NK-92 treated with Interleukin-12 subunit alpha and Interleukin-12 subunit beta, amount 100 ng/mL, for 24 hours (cell line): ENCODE measurements around the gene INSRR.

Experiments
- DNase-seq: peaks from one replicate; lab custom pipeline; 2025; lab: John Stamatoyannopoulos, UW

INSRR gene

DNA sequence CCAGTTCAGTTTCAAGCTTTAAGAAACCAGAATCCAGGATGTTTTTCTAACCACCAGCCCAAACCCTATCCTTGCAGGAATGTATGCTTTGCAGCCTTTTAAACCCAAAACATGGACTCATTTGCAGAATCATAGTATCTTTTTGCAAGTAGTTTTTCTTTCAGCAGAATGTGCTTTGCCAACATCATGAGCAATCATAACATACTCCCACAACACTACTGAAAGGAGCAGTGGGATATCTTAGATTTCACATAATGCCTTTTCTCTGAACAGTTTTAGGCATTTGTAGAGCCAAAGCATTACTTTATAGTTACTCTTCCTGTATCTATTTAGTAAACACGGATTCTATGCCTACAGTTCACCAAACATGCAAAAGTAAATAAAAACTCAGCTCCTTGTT, 32.3 kb downstream of the INSRR start:
- DNase-seq: no peak

DNA sequence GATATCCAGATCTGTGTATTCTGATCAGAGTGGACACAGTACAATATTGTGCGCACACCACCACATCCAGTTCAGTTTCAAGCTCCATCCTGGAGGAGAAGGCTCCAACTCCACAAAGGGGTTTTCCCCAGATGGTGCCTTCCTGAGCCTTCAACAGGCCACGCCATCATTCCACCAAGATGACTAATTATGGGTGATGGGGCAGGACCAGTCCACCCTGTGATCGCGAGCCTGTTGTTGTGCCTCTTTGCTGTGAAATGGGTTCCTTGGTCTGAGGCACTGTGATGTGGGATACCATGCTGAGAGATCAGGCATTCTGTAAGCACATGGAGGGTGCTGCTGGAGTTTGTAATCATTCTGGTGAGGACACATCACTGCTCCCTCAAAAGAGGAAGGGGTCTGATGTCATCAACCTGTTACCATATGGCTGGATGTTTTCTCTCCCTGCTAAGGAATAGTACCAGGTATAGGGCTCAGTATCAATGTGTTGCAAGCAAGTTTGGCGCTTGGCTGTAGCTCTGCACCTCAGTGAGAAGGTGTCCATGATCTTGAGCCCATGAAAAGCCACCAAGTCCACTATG, 35.6 kb downstream of the INSRR start:
- no peak for DNase-seq

DNA sequence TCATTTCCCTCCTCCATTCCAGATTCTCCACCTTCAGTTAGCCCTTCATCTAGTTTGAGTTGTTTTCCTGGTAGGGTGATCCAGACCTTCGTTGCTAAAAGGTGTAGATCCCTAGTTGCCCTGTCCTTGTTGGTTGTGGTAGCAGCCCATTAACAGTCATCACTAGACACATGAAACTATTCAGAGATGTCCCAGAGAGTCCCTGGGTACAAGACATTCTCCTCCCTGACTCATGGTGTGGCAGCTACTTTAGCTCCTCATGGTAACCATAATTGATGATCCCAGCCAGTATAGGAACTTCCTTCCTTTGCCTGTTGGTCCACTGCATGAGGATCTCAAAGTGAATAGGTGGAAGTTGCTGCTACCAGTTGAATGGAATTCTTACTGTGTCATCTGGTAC, 36.2 kb downstream of the INSRR start:
- no peak for DNase-seq

DNA sequence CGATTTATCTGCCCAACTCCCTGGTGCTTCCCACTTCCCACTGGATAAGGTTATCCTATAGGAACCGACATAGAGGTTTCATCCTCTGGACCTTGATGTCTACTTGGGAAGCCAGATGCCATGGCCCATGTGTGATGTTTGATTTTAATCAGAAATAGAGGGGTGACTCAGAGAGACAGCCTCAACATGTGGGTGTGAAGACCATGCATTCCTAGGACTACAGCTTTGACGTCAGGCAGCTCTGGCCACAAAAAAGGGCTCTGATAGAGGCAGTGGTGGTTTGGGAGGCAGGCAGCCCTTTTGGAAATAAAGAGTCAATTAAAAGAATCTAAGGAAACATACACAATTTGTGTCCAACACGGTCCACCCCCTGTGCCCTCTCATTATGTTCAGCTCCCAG, 37.1 kb downstream of the INSRR start:
- DNase-seq: no peak

DNA sequence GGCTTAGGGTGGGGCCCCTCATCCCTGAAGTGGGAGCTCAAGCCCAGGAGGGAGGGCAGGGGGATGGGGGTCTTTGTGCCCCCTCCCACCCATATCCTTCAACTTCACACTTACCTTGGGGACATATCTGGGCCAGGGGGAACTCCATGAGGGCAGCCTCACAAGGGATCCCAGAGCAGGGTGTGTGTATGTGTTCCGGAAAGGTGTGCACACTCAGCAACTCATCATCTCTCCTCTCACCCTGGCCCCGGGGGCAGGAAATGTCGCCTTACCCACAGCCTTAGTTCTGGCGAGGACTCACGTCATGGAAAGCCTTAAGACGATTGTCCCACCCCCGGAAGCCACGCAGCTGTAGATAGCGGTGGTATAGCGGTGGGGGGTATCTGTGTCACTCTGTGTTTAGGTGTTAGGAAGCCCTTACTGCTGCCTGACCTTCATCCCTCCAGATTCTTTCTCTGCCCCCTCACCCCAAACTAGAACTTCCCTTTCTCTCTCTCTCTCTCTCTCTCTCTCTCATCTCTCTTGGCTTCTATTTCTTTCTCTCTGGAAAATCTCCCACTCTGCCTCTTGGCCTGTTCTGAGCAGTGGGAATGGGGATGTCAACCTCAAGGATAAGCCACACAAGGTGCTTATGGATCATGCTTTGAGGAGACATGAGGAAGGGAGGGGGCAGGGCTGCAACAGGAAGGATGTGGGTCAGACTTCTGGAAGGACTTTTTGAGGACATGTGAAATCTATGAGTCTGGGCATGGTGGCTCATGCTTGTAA, 42.2 kb downstream of the INSRR start, which contains the start of gene SH2D2A:
Gene SH2D2A (minus strand): TSS at position 288 of the 768 bp plus-strand sequence. CDS start 140 bp downstream, at position 148.
- peak; percentile 92 for DNase-seq

DNA sequence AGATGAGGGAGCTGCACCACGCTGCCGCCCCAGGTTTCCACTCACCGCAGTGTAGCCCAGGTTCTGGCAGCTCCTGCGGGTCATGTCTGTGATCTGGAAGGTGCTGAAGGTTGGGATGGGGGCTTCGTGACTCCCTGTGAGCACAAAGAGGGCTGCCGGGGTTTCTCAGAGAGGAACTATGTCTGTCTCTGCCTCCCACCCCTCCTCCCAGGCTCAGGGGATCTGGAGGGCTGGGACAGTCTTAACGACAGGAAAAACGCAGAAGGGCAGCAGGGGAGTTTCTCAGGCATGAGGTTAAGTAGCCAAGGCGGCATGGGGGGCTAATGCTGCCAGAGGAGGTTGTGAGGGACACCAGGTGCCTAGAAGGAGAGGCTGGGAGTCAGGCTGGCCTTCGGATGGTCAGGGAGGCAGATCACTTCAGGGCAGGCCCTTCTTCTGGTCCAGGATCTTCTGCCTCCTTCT, 42.9 kb downstream of the INSRR start:
- DNase-seq: no peak

DNA sequence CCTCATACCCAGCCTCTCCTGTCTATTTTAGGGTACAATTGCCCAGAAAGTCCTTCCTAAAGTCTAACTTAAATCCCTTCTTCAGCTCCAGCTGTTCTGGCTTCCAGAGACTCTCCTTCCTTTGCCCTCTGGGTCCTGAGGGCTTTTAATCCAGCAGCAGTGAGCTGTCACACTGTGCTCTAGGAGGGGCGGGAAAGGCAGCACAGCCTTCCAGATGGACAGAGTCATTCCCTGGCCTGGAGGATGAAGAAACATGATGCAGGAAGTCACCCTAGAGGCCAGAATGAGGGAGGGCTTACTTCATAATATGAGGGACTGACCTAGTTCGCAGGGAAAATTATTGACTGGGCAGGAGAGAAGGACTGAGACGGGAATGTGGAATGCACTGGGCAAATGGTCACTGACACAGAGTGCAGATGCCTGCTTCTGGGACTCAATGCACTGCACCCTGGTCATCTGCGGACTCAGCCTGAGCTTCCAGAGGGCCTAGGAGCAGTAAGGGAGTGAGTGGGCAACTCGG, 43.5 kb downstream of the INSRR start:
- DNase-seq: no peak

DNA sequence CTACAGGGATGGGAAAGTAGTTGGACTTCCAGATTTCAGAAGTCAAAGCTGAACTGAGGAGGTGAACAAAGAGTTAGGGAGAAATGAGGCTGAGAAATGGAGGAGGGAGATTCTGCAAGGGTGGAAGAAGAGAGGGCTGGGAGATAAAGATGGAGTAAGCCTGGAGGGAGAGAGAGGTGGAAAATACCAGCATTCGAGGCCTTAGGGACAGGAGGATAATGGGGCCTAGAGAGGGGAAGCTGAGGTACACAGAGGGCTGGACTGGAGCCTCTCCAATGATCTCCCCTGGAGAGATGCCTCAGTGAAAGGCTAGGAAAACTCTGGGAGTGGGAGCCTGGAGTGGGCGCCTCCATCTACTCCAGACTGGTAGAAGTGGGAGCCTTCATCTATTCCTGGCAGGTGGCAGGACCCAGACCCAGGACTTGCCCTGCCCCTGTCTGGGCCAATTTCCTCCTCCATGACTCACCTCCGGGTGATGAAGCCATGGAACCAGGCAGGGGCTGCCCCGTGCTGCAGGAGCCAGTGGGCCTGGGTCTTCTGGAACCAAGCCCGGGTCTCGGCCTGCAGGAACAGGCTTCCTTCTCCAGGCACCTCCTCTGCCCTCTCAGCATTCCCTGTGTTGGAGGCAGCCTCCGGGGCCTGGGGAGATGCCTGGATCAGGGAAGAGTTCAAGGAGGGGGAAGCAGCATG, 44.2 kb downstream of the INSRR start:
- peak; percentile 25 for DNase-seq

DNA sequence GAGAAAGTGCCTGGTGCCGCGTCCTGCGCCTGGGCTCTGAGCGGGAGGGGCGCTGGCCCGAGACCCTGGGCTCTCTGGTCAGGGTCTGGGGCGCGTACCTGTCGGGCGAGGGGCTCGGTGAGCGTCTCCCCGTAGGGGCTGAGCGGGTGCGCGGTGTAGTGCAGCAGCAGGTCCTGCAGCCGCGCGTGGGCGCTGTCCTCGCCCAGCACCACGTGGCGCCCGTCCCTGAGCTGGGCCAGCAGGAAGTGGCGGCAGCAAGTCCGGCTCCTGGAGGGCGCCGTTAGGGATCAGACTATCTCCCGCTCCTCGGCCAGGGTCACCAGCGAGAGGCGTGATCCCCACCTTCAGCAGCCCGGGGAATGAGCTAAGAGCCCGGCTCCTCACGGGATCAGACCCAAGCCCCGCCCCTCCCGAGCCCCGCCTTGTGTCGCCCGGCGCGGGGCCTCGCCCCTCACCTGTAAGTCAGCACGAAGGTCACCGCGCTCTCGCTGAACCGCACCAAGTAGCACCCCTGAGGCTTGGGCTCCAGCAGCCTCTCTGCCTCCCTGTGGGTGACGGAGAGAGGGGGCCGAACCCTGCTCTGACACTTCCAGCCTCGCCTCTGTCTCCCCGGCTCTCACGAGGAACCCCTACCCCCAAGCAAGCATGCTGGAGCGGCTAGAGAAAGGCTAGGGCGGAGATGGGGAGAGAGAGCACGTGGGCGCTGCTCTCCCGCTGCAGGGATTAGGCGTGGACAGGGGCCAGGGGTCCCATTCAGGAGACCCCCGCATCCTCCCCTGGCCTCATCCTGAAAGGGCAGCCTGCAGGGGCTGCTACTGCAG, 45.0 kb downstream of the INSRR start:
- DNase-seq: peak; percentile 51

DNA sequence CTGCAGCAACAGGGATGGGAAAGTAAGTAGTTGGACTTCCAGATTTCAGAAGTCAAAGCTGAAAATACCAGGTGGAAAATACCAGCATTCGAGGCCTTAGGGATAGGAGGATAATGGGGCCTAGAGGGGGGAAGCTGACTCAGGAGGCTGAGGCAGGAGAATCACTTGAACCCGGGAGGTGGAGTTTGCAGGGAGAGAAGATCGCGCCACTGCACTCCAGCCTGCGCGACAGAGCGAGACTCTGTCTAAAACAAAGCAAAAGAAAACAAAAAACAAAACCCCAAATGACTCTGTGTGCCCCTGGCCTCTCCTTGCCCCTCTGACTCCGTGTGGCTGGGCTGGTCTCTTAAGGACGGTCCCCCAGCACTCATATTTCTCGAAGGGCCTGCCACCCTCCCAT, 45.6 kb downstream of the INSRR start:
- DNase-seq: no peak

DNA sequence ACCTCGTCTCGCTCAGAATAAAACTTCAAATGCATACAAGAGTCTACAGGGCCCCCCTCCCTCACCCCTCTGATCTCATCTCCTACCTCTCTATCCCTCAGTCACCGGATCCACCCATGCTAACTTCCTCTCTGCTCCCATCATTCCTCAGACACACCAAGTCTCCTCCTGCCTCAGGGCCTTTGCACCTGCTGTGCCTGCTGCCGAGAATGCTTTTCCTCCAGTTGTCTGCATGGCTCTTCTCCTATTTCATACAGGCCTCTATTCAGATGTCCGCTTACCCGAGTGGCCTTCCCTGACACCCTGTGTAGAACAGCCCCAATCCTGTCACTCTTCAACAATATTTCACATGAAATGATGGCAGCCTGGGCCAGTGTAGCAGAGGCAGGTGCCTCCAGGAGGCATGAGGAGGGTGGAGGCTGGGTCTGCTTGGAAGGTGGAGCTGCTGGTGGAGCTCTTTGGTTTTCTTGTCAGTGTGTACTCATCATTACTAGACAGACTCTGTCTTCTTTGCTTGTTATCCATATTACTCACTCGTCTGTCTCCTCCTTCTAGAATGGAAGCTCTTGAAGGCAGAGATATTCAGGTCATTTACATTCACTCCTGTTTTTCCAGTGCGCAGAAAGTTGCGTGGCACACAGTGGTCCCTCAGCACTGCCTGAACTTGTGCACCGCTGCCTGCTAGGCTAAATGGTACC, 46.5 kb downstream of the INSRR start:
- no peak for DNase-seq

DNA sequence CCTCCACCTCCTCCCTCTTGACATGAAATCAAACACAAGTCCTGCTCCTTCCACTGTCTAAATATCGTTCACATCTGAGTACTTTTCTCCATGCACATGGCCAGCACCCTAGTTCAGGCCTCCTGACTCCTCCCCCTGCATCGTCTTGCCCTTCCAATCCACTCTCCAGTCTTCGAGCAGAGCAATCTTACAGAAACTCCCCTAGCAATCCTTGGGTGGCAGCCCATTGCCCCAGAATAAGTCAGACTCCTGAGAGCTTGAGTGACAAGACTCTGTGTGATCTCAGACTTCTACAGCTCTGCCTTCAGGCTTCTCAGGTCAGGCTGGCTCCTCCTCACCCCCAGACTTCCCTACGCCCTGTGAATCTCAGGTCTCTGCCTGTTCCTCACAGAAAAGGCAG, 47.7 kb downstream of the INSRR start:
- no peak for DNase-seq

DNA sequence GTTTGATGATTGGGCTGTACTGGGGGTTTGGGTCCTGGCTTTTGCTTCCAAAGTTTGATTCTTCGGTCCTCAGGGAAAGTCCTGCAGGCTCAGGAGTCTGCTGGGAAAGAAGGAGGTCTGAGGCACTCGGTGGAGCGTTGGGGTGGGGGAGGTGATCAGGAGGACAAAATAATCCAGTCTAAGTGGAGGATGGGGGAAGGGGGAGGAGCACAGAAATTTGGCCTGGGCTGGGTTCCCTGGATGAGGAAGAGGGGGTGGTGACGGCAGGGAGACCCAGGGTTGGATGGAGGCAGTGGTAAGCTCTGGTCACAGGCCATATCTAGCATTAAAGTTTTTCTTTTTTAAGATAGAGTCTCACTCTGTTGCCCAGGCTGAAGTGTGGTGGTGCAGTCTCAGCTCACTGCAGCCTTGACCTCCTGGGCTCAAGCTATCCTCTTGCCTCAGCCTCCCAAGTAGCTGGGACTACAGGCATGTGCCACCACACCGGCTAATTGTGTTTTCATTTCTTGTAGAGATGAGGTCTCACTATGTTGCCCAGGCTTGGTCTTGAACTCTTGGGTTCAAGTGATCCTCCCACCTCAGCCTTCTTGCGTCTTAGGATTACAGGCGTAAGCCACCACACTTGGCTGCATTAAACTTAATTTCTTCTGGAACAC, 49.1 kb downstream of the INSRR start:
- no peak for DNase-seq

DNA sequence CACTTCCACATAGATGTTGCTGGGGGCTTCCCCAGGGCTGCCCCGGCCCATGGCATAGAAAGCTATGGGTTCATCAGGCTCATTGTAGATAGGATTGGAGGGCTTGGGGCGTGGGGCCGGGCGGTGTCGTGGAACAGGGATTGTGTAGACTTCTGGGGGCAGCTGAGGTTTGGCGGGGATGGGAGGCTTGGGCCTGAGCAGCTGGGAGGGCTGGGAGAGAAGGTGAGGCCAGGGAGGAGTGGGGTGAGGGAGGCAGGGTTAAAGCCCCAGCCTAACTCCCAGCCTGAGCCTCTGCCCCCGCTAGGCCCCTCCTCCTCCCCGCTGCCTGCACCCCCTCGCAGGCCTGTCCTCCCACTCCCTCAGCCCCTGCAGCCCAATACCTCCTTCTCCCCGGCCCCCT, 49.6 kb downstream of the INSRR start:
- DNase-seq: no peak

DNA sequence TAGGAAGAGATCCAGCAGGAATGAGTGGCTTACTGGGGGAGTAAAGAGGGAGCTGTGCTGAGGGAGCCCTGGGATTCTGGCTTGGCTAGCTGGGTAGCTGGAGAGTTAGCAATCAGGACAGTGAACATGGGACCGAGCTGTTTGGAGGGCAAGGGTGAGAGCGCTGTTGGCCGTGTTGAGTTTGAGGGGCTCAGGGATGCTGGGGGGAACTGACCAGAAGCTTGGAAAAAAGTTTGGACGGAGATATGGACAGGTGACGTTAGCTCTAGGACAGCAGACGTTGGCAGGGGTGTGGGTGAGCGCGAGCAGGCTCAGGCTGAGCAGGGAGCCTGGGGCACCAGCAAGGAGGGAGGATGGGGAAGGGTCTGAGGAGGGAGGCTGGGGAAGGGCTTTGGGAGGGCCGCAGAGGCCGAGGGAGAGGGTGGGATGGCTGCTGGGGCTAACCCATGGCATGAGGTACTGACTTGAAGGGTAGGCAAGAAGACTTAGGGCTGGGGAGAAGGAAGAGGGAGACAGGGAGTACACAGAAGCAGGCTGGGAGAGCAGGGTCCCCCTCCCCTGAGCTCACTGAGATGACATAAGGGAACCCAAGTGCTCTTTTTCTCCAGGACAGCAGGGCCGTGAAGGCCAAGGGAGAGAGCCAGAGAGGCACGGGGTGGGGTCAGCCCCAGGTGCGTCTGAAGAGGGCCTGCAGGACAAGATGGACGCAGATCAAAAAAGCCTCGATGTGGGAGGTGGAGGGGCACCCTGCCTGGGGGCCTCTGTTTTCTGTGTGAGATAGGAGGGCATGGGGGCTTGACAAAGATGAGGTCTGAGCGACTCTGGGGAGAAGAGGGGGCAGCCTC, 50.5 kb downstream of the INSRR start:
- no peak for DNase-seq

DNA sequence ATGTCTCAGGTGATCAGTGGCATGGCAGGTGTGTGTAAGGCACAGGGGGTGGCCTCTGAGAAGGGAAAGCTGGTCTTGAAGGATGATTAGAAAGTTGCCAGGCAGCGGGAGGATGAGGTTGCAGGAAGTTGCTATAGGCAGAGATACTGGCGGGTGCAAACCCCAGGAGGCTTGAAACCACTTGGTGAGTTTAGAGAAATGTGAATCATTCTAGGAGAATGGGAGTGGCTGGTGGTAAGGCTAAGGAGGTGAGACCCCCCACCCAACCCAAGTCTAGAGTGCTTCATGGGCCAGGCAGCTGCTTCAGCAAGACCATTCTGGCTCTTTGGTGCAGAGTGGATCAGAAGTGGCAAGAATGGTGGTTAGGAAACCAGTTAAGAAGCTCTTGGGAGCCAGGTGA, 51.3 kb downstream of the INSRR start:
- peak; percentile 36 for DNase-seq

DNA sequence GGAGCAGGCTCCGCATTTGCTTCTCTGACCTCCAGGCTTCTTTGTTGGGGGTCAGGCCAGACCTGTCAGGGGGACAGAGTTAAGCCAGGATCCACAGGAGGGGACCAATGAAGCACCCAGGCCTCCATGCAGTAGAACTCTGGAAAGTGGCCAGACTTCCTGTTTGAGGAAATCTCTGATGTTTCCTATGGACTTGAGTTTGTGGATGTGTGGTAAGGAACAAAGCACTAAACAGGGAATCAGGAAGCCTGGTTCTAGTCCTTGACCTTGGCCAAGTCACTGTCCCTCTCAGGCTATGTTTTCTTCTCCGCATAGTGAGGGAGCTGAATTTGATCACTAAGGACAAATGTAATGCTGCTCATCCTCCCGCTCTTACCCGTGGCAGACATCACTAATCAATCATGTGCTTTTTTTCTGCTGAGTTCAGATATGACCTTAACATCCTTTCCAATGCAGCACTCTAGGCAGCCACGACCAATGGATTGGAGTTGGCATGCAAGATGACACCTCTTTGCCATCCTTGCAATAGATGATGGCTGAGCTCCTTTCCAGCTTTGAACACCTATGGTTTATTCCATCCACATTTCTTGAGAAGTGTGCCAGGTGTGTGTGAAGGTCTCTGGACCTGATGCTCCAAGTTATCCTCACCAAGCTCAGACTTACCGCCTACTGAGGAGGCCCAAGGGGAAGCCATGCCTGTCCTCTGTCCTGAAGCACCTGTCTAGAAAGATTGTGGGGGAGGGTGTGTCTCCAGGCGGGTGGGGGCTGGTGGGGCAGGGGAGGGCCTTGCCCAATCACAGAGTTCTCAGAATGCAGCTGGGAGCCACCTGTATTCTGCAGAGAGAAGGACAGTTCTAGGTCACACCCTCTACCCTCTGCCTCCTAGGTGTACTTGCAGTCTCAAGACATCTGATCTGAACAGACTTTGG, 52.1 kb downstream of the INSRR start:
- no peak for DNase-seq

DNA sequence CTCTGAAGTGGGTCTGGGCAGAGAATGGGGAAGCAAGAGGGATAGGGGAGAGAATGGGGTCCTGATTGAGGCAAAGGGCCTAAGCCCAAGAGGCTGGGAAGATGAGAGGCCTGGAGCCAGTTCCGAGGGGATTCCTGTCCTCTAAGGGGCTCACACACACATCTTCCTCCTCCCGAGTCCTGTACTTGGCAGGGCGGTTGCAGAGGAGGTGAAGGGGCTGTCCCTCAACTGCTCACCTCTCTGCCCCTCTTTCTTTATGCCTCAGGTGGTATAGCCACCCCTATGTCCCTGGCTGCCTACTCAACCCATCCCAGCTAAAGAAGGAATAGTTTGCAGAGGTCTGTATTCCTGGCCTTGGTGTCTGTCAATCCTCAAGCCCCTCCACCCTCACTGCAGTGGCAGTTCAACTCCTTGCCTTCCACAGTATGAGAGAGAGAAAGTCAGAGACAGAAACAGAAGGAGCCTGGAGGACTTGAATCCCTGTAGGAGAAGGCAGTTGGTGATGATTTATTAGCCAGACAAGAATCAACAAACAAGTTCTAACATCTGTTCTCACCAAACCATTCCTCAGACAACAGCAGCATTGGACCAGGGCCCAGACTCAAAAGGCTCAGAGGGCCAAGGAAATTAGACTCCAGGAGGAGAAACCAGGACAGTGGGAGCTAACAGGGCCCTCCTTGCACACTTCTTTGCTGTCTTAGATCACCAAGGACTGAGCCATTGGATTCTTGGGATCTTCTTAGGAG, 53.0 kb downstream of the INSRR start:
- no peak for DNase-seq
